ENCODE results near the gene TLR9.
"Not testable (repeated sequence)": the region's sequence is repeated elsewhere in the genome, so short reads cannot be mapped to it uniquely, and the experiment has no call there.

The TLR9 gene

DNA sequence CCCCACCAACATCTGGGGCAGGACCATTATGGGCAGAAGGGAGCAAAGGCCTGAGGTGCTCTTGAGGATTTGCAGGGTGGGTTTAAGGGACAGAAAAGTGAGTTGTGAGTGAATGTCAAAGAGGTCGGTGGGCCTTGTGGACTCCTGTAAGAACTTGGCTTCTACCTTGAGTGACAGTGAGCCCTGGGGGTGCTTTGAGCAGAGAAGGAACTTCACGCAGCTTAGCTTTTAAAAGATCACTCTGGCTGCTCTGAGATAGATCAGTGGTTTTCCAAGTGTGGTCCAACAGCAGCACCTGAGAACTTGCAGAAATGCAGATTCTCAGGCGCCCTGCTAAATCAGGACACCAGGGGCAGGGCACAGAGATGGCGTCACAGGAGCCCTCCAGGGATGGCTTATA is 42.8 kb downstream of the TLR9 start:
- H3K4me3 ChIP-seq (ENCODE audit: low read depth, low read length), result no peak overlapping the region
- TF ChIP-seq, protein P1, sequence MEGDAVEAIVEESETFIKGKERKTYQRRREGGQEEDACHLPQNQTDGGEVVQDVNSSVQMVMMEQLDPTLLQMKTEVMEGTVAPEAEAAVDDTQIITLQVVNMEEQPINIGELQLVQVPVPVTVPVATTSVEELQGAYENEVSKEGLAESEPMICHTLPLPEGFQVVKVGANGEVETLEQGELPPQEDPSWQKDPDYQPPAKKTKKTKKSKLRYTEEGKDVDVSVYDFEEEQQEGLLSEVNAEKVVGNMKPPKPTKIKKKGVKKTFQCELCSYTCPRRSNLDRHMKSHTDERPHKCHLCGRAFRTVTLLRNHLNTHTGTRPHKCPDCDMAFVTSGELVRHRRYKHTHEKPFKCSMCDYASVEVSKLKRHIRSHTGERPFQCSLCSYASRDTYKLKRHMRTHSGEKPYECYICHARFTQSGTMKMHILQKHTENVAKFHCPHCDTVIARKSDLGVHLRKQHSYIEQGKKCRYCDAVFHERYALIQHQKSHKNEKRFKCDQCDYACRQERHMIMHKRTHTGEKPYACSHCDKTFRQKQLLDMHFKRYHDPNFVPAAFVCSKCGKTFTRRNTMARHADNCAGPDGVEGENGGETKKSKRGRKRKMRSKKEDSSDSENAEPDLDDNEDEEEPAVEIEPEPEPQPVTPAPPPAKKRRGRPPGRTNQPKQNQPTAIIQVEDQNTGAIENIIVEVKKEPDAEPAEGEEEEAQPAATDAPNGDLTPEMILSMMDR (IDR thresholded peaks at IDR 0.05; ENCODE audit: borderline replicate concordance, insufficient read depth, low read depth, low read length), result no peak

DNA sequence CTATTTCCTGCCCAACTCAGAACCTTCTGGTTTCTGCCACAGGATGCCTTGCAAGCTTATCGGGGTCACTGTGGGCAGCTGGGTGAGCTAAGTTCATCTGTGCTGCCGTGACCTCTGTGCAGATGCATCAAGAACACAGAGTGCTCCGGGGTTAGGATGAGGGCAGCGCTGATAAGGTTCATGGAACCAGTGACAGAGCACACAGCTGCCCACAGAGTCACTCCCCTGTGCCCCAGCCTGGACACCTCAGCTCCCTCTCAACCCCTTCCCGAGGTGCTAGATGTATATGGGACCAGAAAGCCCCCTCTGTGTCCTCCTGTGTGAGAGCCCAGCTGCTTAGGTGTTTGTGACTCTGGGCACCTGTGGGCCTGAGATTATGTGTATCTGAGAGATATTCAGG is 43.2 kb downstream of the TLR9 start:
- H3K4me3 ChIP-seq (ENCODE audit: low read depth, low read length), result no peak overlapping the region
- TF ChIP-seq, protein P1 (IDR thresholded peaks at IDR 0.05; ENCODE audit: borderline replicate concordance, insufficient read depth, low read depth, low read length), result no peak

DNA sequence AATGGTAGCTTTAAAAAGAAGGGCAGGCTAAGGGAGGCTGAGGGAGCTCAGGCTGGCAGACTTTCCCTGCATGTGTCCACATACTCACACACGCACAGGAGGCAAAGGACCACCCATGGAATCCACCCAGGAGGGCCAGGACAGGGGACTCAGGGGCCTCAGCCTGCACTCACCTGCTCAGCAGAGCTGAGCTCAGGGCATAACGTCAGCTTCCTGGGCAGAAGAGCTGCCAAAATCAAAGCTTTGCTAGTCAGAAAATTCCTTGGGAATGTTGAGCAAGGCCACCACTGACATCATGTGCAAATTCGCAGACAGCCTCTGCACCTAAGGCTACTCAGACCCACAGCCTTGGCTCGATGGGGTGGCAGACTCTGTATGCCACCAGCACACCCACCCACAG is 43.9 kb downstream of the TLR9 start:
- H3K4me3 ChIP-seq (ENCODE audit: low read depth, low read length), result no peak overlapping the region
- TF ChIP-seq, protein P1 (IDR thresholded peaks at IDR 0.05; ENCODE audit: borderline replicate concordance, insufficient read depth, low read depth, low read length), result no peak

DNA sequence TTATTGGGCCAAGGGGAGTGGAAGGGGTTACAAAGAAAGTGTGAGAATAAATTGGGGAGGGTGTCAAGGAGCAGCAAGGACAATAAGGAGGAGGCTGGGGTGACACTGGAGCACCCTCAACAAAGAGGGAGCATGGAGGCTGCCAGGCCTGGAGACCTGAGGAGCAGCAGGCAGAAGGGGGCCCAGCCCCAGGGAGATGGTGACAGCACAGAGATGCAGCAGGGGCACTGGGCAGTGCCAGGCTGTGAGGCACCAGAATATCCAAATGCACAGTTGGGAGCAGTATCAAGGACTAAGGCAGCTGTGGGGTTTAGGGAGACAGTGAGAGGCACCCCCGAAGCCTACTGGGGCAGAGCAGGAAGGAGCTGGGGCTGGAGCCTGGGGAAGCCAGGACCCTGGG is 46.9 kb downstream of the TLR9 start:
- TF ChIP-seq, protein P1 (IDR thresholded peaks at IDR 0.05; ENCODE audit: borderline replicate concordance, insufficient read depth, low read depth, low read length), result no peak
- H3K4me3 ChIP-seq (ENCODE audit: low read depth, low read length), result no peak overlapping the region

DNA sequence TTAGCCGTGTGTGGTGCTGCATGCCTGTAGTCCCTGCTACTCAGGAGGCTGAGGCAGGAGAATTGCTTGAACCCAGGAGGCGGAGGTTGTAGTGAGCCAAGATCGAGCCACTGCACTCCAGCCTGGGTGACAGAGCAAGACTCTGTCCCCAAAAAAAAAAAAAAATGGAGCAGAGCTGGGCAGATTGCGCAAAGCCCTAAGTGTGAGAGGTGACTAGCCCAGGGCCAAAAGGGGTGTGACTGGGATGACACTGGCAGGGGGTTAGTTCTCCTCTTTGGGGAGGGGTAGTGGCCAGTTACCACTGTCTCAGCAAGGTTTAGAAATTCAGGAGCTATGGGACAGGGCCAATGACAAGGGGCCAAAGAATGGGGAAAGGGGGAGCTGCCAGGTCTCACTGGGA is 47.3 kb downstream of the TLR9 start:
- not testable (repeated sequence) for H3K4me3 ChIP-seq (ENCODE audit: low read depth, low read length)

DNA sequence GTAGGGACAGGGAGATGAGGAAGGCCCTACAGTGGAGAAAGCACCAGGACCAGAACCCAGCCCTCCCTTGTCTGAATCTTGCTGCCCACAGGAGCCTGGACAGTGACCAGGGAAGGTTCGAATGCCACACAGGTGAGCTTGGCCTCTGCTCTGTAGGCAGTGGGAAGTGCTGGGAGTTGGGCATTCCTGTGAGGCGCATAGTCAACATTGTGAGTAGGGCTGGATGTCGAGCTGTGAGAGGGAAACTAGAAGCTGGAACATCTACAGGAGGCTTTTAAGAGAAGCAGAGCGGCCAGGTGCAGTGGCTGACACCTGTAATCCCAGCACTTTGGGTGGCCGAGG is 47.8 kb downstream of the TLR9 start:
- TF ChIP-seq, protein P1 (IDR thresholded peaks at IDR 0.05; ENCODE audit: borderline replicate concordance, insufficient read depth, low read depth, low read length), result no peak
- no peak overlapping the region for H3K4me3 ChIP-seq (ENCODE audit: low read depth, low read length)

DNA sequence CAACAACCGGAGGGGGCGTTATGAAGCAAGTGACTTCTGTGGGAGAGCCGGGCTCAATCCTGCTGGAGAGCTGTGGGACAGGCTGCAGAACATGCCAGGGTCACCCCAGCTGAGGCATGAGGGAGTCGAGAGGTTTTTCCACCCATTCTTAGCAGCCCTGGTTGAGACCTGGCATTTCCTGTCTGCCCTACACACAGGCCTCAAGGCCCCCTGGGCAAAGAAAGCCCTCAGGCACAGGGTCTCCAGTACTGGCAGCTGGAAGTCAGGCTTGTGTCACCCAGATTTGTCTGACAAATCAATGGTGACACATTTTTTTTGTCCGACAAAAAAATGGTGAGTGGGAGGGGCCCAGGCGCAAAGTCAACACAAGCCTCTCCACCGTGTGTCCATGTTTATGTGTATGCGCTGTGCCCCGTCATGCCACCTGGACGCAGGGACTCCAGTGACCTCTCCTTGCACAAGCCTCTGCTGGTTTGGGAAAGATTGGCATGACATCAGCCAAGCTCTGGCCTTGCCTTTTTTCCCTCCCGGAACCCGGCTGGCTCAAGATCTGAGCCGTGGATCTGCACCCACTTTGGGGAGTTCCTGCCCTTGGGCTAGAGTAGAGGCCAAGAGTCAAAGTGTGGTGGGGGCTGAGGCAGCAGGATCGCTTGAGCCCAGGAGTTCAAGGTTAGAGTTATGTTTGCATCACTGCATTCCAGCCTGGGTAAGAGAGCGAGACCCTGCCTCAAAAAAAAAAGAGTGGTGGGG is 48.3 kb downstream of the TLR9 start:
- TF ChIP-seq, protein P1 (IDR thresholded peaks at IDR 0.05; ENCODE audit: borderline replicate concordance, insufficient read depth, low read depth, low read length), result no peak
- no peak overlapping the region for H3K4me3 ChIP-seq (ENCODE audit: low read depth, low read length)

Data from GM12875 (cell line).